Stomach smooth muscle (tissue), 2 donors: ENCODE measurements around the gene NR2F1.

Source experiments
- H3K27ac ChIP-seq: one replicate; pipeline ENCODE4 v1.7.0; 2013; ENCODE audit warnings: mild to moderate bottlenecking, low read length, inconsistent platforms
- H3K27me3 ChIP-seq, 2 donors: one replicate each; pipeline ENCODE4 v1.7.0; 2013; ENCODE audit warnings: low read length in 2 of 2; ENCODE audit not compliant: insufficient read depth in 2 of 2, control insufficient read depth in 1 of 2
- H3K36me3 ChIP-seq, 2 donors: one replicate each; pipeline ENCODE4 v1.7.0; 2013; ENCODE audit warnings: low read length in 2 of 2; ENCODE audit not compliant: control insufficient read depth in 2 of 2, insufficient read depth in 2 of 2
- H3K4me1 ChIP-seq: one replicate; pipeline ENCODE4 v1.7.0; 2013; ENCODE audit warnings: low read length; ENCODE audit not compliant: control insufficient read depth, insufficient read depth
- H3K4me3 ChIP-seq, 2 donors: one replicate each; pipeline ENCODE4 v1.7.0; 2013; ENCODE audit warnings: low read length in 2 of 2
- H3K9ac ChIP-seq, 2 donors: one replicate each; pipeline ENCODE4 v1.7.0; 2013; ENCODE audit warnings: low read length in 2 of 2, mild to moderate bottlenecking in 1 of 2
- H3K9me3 ChIP-seq, 2 donors: one replicate each; pipeline ENCODE4 v1.7.0; 2013; ENCODE audit warnings: low read length in 2 of 2; ENCODE audit not compliant: control insufficient read depth in 2 of 2
- donor health status: healthy.
- donor health status: Pancreatic carcinoma.

NR2F1 gene

DNA sequence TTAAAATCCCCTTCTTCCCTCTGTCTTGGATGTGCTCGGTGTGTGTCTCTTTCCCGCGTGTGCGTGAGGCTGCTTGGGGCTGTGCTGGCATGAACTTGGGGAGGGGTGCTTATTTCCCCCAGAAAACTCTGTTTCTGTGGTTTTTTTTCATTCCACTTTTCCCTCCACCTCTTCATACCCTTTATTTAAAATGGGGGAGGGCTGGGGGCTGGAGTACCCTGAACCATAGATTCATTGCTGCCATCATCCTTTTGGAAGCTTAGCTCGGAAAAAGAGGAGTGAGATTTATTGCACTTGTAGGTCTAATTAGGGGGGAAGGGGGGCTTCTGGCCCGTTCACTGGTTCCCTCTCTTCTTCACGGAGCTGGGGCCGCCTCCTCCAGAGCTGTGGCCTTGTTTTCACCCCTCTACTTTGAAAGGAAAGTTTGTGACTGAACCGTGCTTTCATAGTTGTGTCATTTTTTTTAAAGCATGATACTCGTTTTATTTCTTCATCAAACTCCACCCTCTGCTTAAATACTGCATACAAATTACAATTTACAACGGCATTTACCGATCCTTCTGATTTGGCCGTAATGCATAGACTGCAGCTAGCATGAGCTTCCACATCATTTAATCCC is 2.9 kb downstream of the NR2F1 start:
- peaks cover 21% of the 10 kb centered on the region for H3K4me1 ChIP-seq
- H3K27me3 ChIP-seq = peaks cover 0 to 4% of the 10 kb centered on the region in 2 donors
- no peaks in the 10 kb centered on the region for H3K9me3 ChIP-seq
- H3K36me3 ChIP-seq = peaks cover 0 to 2% of the 10 kb centered on the region in 2 donors
- H3K4me3 ChIP-seq = peak overlapping the region; percentile 75 to 99
- peak overlapping the region; percentile 53 to 81 for H3K9ac ChIP-seq
- H3K27ac ChIP-seq = peak overlapping the region; percentile 69

DNA sequence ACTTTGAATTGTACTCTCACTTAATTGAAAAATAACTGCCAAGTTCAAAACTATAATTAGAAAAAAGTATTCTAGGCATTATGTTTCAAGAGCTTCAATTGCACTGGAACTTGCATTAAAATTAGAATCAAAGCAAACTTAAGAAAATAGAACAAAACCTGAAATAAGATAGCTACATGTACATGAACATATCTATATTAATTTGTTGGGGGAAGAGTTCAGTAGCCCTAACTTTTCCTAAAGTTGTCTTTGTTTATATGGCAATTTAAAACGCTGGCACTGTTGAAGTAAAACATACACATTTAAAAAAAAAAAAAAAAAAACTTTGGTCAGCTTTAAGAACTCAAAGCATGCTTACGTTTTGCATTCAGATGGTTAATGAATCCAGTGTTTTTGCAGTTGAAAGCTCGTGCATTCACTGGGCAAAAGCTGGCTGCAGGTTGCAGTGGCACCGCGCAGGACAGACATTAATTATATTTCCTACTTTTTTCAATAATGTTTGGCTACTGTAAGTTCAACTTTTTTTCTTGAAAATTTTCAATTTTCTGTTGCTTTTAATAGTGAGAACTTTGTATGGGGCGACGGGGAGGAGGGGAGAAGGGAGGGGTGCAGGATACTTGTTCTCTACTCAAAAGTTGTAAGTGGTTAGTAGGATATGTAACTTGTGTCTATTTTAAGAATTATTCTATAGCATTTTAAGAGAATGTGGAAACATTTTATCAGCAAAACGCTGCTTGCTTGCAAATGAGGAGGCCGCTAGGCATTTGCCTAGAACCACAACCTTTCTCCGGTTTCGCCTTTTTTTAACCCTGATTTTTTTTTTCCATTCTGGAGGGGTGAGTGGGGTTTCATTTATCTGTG is 3.9 kb downstream of the NR2F1 start:
- H3K36me3 ChIP-seq = peaks cover 0 to 2% of the 10 kb centered on the region in 2 donors
- H3K27me3 ChIP-seq = peaks cover 0 to 4% of the 10 kb centered on the region in 2 donors
- H3K27ac ChIP-seq = peak overlapping the region; percentile 62
- H3K4me3 ChIP-seq = peak overlapping the region; percentile 17 to 99
- H3K9me3 ChIP-seq = no peaks in the 10 kb centered on the region
- H3K4me1 ChIP-seq = peaks cover 21% of the 10 kb centered on the region
- H3K9ac ChIP-seq = peak overlapping the region in 1 of 2 donors; percentile 51

- Histone ChIP-seq H3K36me3 (peaks cover 0 to 4% of the 10 kb centered on the region in 2 donors), H3K27me3 (peaks cover 0 to 4% of the 10 kb centered on the region in 2 donors), H3K4me1 (peaks cover 19% of the 10 kb centered on the region), H3K4me3 (peak overlapping the region; percentile 17 to 99), H3K9me3 (no peaks in the 10 kb centered on the region), H3K9ac (peak overlapping the region in 1 of 2 donors; percentile 51), H3K27ac (peak overlapping the region; percentile 62)
Measured at GRCh38 chr5:93587597-93588351, 4.8 kb downstream of the NR2F1 start.

- peaks cover 0 to 4% of the 10 kb centered on the region in 2 donors for H3K27me3 ChIP-seq
- peak overlapping the region in 1 of 2 donors; percentile 99 for H3K4me3 ChIP-seq
- peak overlapping the region in 1 of 2 donors; percentile 51 for H3K9ac ChIP-seq
- peak overlapping the region; percentile 64 for H3K27ac ChIP-seq
- no peaks in the 10 kb centered on the region for H3K9me3 ChIP-seq
- H3K4me1 ChIP-seq = peaks cover 17% of the 10 kb centered on the region
- peaks cover 2 to 8% of the 10 kb centered on the region in 2 donors for H3K36me3 ChIP-seq
Measured at GRCh38 chr5:93588352-93589151, 5.5 kb downstream of the NR2F1 start.

- peak overlapping the region in 1 of 2 donors; percentile 51 for H3K9ac ChIP-seq
- H3K9me3 ChIP-seq = no peaks in the 10 kb centered on the region
- H3K27ac ChIP-seq = peak overlapping the region; percentile 64
- peak overlapping the region in 1 of 2 donors; percentile 99 for H3K4me3 ChIP-seq
- peaks cover 17% of the 10 kb centered on the region for H3K4me1 ChIP-seq
- peaks cover 6 to 11% of the 10 kb centered on the region in 2 donors for H3K36me3 ChIP-seq
- H3K27me3 ChIP-seq = peaks cover 0 to 4% of the 10 kb centered on the region in 2 donors
Measured at GRCh38 chr5:93589152-93589828, 6.3 kb downstream of the NR2F1 start.

DNA sequence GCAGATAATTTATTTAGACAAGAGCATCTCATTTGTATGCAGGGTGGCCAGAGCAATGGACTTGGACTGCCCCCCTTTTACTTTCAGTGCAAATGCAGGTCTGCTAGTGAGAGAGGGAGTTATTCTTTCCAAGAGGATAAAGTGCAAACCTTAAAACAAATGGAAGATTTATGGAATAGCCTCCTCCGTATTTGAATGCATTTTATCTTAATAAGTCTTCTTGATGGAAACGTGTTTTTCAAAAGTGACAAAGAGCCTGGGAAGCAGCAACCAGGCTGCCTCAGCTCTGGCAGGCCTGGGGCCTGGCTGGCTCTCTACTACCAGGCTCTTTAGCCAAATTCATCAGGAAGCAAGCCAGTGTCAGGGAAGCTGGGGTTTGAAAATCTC is 6.8 kb downstream of the NR2F1 start:
- H3K9ac ChIP-seq = no peak overlapping the region
- H3K4me1 ChIP-seq = peaks cover 17% of the 10 kb centered on the region
- H3K27ac ChIP-seq = no peak overlapping the region
- H3K4me3 ChIP-seq = peak overlapping the region in 1 of 2 donors; percentile 99
- H3K36me3 ChIP-seq = peaks cover 8 to 12% of the 10 kb centered on the region in 2 donors
- peaks cover 0 to 4% of the 10 kb centered on the region in 2 donors for H3K27me3 ChIP-seq
- no peaks in the 10 kb centered on the region for H3K9me3 ChIP-seq

- peaks cover 0 to 4% of the 10 kb centered on the region in 2 donors for H3K27me3 ChIP-seq
- peaks cover 8 to 16% of the 10 kb centered on the region in 2 donors for H3K36me3 ChIP-seq
- H3K27ac ChIP-seq = no peak overlapping the region
- no peak overlapping the region for H3K9ac ChIP-seq
- peak overlapping the region in 1 of 2 donors; percentile 99 for H3K4me3 ChIP-seq
- peaks cover 17% of the 10 kb centered on the region for H3K4me1 ChIP-seq
- H3K9me3 ChIP-seq = no peaks in the 10 kb centered on the region
Measured at GRCh38 chr5:93590493-93590892, 7.5 kb downstream of the NR2F1 start.

GRCh38 chr5:93591323-93591945 is 8.4 kb downstream of the NR2F1 start:
- peaks cover 8 to 18% of the 10 kb centered on the region in 2 donors for H3K36me3 ChIP-seq
- H3K27me3 ChIP-seq = peaks cover 0 to 4% of the 10 kb centered on the region in 2 donors
- no peak overlapping the region for H3K27ac ChIP-seq
- H3K9me3 ChIP-seq = no peaks in the 10 kb centered on the region
- H3K4me3 ChIP-seq = peak overlapping the region in 1 of 2 donors; percentile 44
- H3K9ac ChIP-seq = no peak overlapping the region
- peaks cover 17% of the 10 kb centered on the region for H3K4me1 ChIP-seq

DNA sequence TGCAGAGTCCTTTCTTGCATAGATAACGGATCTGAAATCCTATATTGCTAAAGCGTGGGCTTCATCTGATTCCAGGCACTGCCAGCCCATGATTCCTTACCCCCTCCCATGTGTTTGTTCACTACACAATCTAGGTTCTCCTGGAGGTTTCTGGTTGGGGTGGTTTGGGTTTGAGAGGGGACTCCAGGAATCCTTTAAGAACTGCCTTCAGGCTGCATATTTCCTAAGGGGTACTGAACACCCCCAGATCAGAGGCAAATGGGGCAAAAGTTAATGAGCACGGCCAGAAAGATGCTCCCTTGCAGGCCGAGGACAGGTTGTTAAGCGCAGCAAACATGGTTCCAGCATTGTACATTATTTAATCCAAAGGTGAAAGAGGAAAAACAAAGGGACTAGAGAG is 9.9 kb downstream of the NR2F1 start:
- Histone ChIP-seq H3K9ac (peak overlapping the region in 1 of 2 donors; percentile 21), H3K4me3 (peak overlapping the region in 1 of 2 donors; percentile 1), H3K36me3 (peaks cover 8 to 20% of the 10 kb centered on the region in 2 donors), H3K27me3 (peaks cover 0 to 3% of the 10 kb centered on the region in 2 donors), H3K27ac (no peak overlapping the region), H3K4me1 (peaks cover 18% of the 10 kb centered on the region), H3K9me3 (no peaks in the 10 kb centered on the region)
